RKO (cell line): ENCODE results near the gene SLC7A7.
"Not testable (repeated sequence)": the region's sequence is repeated elsewhere in the genome, so short reads cannot be mapped to it uniquely, and the experiment has no call there.

Source experiments
- DNase-seq: peaks from one replicate; pipeline ENCODE4 v3.0.0-alpha.2; 2016; ENCODE audit warnings: low spot score

The SLC7A7 gene

GRCh38 chr14:22843123-22843925, 28.1 kb upstream of the SLC7A7 start:
- no peak for DNase-seq

DNA sequence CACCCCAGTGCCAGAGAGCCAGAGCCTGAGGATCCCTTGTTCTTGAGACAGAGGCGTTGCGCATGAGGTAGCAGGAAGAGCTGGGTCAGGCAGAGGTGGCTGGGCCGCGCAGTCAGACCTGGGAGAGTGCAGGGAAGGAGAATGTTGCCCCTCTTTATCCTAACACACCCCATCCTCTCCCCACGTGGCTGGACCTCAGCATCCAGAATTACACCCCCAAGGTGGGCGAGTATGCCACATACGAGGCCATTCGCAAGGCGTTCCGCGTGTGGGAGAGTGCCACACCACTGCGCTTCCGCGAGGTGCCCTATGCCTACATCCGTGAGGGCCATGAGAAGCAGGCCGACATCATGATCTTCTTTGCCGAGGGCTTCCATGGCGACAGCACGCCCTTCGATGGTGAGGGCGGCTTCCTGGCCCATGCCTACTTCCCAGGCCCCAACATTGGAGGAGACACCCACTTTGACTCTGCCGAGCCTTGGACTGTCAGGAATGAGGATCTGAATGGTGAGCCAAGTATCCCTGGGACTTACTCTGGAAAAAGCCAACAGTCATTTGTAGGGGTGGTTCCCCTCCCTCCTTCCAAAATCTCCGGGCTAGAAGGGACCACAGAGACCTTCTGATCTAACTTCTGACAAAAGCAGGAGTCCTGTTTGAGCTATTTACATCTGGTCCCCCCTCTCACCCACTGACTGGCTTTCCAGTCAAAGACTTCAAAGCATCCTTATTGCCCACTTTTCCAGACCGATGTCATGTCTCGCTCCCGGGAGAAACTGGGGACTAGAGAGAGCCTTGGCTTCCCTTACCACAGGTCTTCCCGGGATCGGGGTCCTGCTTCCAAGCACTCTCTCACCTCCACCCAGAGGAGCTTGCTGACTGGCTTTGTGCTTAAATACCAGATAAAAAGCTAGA, 27.2 kb upstream of the SLC7A7 start:
- no peak for DNase-seq

- no peak for DNase-seq
These were observed 26.5 kb upstream of the SLC7A7 start for GRCh38 chr14:22841769-22842168.

GRCh38 chr14:22841311-22841710, 26.1 kb upstream of the SLC7A7 start:
- no peak for DNase-seq

DNA sequence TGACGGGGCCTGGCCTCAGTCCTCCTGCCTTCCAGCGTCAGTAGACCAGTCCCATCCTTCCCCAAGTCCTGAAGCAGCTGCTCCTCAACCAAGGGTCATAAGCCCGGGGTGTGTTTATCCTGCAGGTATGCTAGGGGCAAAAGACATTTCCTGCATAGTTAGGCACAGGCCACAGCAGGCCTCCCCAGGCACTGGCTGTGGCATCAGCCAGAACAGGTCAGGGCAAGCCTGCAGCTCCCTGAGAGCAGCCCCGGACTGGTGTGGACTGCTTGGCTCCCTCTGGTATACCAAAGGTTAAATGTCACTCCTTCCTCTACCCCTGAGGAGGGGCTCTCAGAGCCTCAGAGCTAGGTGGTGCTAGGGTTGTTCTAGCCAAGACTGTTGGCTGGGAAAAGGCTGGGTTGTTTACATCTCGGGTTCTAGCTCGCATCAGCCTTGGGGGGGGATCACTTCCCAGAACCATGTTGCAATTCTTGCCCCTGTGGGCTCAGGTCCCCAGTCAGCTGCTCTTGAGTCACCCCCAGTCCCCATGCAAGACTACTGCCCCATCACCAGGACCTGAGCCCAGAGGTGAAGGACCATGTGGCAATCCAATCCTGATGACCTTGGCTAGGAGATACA, 24.0 kb upstream of the SLC7A7 start:
- DNase-seq: no peak

DNA sequence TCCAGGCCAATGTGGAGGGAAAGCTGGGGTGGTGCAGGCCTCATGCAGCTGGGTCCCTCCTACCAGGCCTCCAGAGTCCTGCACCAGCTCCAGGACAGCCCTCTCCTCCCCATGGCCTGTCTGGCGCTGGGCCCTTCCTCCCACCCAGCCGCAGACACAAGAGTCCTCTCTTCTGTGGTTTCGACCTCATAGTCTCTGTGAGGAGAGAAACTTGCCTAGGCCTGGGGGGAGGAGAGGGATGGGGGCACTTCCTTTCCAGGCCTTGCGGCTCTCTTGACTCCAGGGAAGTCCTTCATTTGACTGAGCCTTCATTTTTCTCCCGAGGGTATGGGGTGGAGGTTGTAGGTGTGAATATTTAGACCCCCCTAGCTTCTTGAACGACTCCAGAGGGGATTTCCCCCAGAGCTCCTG, 23.4 kb upstream of the SLC7A7 start:
- DNase-seq: no peak

DNA sequence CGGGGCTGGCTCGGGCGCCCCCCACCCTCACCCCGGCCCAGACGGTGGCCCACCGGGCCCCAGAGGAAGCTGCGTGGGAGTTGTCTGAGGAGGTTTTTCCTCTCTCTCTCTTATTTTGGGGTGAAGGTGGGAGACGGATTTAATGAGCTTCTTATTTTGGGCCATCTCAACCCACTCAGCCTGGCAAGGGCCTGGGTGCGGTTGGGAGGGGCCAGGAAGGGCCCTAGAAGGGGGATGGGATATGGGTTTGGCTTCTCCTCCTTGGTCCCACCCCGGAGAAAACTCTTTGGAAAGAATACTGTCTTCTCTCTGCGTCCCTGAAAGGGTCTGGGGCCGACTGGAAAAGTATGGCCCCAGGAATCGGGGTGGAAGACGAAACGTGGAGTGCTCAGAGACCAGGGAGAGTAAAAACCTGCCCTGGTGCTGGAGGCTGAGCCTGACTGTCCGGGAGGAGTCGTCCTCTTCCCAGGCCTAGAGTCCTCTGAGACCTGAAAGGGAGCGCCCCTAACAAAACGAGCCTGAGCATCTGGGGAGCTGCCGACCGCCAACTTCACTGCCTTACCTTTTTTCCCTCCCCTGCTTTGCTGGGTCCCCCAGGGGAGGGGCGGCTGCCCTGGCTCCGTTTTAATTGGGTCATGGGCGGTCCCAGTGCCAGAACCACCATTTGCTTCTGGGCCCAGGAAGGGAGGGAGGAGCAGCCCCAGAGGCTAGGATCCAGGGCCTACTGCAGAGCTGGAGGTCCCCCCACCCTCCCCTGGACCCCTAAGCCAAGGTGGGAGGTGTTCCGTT, 22.7 kb upstream of the SLC7A7 start:
- no peak for DNase-seq

DNA sequence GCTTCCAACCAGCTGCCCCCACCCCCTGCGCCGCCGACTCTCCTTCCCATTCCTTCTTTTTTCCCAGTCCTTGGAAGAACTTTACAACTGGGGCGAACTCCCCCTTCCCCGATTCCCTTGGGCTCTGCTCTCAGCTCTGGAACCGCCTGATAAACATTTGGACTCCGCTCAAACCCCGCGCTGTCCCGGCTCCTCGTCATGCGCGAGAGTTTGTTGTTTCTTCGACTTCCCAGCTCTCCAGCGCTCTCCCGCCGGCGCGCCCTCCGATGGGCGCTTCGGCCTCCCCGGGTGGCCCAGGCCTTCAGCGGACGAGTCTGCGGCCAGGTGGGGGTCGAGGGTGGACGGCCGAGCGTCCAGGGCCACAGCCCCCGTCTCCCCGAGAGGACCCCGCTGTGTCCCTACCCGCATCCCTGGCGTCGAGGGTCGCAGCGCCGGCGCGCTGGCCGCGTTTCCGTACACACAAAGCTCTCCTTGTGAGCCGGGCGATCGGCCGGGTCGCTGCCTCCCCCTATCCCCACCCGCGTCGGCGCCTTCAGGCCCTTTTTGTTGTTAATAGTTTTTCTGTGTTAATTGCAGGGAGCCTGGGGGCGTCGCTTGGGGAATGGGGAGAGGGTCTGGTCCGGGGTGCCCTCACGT, 22.0 kb upstream of the SLC7A7 start:
- peak; percentile 61 for DNase-seq

- DNase-seq: peak; percentile 65
These were observed 21.3 kb upstream of the SLC7A7 start, which contains the start of gene MMP14 for GRCh38 chr14:22836301-22837113. MMP14 (plus strand) TSS chr14:22836585; CDS start chr14:22836818, 233 bp downstream.

DNA sequence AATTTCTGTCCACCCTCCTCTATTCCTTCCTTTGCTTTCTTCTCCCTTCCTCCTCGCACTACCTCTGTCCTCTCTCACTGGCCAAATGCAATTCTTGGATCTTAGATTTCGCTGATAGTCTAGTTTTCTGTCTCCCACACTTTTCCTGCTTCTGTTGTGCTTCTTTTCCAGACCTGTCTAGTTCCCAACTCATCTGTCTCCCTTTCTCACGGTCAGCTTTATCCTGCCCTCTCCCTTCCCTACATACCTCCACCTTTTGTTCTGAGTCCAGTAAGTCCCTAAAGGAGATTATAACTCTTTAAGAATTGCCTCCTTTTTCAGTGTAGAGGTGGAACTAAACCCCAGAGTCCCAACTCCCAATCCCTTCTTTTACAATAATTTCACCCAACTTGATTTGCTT, 20.3 kb upstream of the SLC7A7 start:
- DNase-seq: no peak

DNA sequence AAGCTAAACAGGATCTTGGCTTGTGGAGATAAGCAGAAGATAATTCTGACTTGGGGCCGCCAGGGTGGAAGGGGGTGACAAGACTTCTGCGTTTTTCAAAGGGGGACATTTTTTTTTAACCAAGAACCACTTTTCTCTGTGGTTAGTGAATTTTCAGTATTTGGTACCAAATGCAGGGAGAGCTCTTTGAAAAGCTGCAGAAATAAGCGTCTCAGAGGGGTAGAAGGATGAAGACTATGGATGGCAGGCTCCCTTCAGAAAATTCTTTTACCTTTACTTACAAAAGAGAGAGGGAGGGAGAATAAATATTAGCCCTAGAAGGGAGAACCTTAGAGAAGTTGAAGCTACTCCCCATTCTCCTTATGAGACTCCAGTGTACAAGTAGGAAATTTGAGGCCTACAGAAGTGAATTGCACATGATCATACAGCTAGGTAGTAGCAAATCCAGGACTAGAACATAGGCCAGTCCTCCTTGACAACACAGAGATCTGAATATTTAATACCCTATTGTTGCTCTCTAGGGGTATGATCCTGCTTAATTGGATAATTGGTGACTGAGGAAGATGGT, 15.3 kb upstream of the SLC7A7 start:
- DNase-seq: peak; percentile 45

GRCh38 chr14:22829661-22830442, 14.6 kb upstream of the SLC7A7 start, which contains the start of gene MRPL52:
MRPL52 (plus strand) TSS chr14:22829887; CDS start chr14:22829913, 26 bp downstream.
- DNase-seq: peak; percentile 93

DNA sequence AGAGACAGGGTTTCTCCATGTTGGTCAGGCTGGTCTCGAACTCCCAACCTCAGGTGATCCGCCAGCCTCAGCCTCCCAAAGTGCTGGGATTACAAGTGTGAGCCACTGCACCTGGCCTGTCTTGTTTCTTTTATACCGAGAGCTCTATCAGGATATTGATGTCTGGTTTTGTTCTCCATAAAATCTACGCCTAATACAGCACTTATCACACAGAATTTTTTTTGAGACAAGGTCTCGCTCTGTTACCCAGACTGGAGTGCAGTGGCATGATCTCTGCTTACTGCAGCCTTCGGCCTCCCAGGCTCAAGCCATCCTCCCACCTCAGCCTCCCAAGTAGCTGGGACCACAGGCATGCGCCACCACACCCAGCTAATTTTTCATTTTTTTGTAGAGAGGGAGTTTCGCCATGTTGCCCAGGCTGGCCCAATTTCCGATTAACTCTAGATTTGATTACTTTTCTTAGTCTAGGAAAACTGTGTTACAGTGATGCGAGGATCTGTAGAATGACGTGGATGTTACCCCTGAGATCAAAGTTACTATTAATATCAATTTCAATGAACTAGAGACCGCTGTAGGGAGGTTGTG, 13.9 kb upstream of the SLC7A7 start:
- DNase-seq: not testable (repeated sequence)

GRCh38 chr14:22824711-22825359, 9.6 kb upstream of the SLC7A7 start:
- DNase-seq: peak; percentile 85

- no peak for DNase-seq
These were observed 7.4 kb upstream of the SLC7A7 start for GRCh38 chr14:22822571-22823098.

DNA sequence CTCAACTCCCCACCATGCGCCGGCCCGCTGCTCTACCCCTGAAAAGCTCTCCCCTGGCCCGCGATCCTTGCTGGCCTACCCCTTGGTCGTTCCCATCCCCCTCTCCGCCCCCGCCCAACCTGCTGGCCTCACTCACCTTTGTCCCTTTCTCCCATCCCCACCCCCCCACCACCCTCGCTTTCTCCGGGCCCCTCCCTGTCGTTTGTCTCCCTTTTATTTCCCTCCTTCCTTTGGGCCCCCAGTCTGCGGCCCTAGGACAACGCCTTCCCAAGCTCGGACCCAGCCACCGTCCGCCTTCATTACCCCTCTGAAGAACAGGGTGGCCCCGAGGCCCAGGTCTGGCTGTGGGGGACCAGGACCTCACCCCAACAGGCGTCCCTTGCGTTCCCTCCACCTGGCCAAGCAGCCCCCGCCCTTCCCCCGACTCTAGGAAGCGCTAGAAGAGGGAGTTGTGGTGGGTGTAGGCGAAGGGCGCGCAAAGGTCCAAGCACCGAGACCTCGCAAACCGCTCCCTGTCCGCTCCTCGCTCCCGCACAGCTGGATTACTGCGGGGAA, 6.9 kb upstream of the SLC7A7 start:
- DNase-seq: no peak

DNA sequence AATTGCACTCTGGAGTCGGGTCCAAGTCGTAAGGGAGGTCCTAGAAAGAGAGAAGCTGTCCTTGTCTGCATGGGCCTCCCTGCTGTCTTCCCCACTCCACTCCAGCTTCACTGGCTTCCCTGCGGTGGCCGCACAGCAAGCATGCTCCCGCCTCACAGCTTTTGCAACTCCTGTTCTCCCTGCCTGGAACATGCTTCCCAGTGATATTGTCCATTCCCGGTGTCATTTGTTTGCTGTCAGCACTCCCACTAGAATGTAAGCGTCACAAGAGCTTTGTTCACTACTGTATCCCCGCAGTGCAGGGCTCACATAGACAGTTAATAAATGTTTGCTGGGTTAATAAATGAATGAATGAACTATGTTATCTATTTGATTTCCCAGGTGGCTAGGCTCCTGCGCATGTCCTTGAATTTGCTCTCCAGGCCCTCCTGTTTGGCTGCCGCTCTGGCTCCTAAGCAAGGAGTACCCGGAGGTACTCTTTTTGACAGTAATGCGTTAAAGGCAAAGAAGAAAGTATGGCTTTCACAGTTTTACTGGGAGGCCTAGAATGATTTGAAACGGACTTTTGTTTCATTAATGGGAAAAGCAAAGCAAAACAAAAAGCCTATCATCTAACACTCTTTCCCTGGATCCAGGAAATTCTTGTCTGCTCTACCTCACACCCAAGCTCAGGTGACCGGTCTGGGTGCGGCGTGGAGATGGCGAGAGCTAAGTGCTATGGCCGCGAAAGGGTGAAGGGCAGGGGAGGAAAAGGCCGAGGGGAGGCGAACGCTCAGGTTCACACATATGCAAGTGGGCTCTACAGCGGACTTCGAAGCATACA, 6.2 kb upstream of the SLC7A7 start:
- no peak for DNase-seq
